OCI-LY1 (cell line): ENCODE results near the gene MAZ.
"Not testable (repeated sequence)": the region's sequence is repeated elsewhere in the genome, so short reads cannot be mapped to it uniquely, and the experiment has no call there.

Source experiments
- H2AFZ ChIP-seq: fragments of 200-600 bp; sonication (generic), shearing (Covaris generic); 2 replicates; pipeline ENCODE4 v1.6.0; 2014; ENCODE audit warnings: antibody characterized with exemption, mild to moderate bottlenecking, low read length
- H3F3A ChIP-seq: fragments of 200-600 bp; sonication (generic), shearing (Covaris generic); 2 replicates; pipeline ENCODE4 v1.6.0; 2014; ENCODE audit warnings: mild to moderate bottlenecking, antibody characterized with exemption, low read length, moderate library complexity; ENCODE audit not compliant: insufficient read depth
- H3K27ac ChIP-seq: fragments of 200-600 bp; sonication (generic); 2 replicates; pipeline ENCODE4 v1.5.1; 2014; ENCODE audit warnings: low read length, mixed run types, mild to moderate bottlenecking, low read depth; ENCODE audit not compliant: poor library complexity, severe bottlenecking
- H3K27me3 ChIP-seq: fragments of 200-600 bp; sonication (generic); 2 replicates; pipeline ENCODE4 v1.6.0; 2014; ENCODE audit warnings: antibody characterized with exemption, mild to moderate bottlenecking, low read length, moderate library complexity; ENCODE audit not compliant: insufficient read depth
- H3K36me3 ChIP-seq: fragments of 200-600 bp; sonication (generic); 2 replicates; pipeline ENCODE4 v1.6.1; 2014; ENCODE audit warnings: mild to moderate bottlenecking, antibody characterized with exemption, low read length, moderate library complexity, mixed read lengths; ENCODE audit not compliant: insufficient read depth
- H3K4me1 ChIP-seq: fragments of 200-600 bp; sonication (generic); 2 replicates; pipeline ENCODE4 v1.5.1; 2014; ENCODE audit warnings: mild to moderate bottlenecking, low read length, moderate library complexity; ENCODE audit not compliant: insufficient read depth, severe bottlenecking
- H3K4me2 ChIP-seq: fragments of 200-600 bp; sonication (generic), shearing (Covaris generic); 2 replicates; pipeline ENCODE4 v1.6.1; 2014; ENCODE audit warnings: low read length
- H3K4me3 ChIP-seq: fragments of 200-600 bp; sonication (generic); 2 replicates; pipeline ENCODE4 v1.5.1; 2014; ENCODE audit warnings: low read length, low read depth, mild to moderate bottlenecking, mixed read lengths; ENCODE audit not compliant: poor library complexity, severe bottlenecking
- H3K79me2 ChIP-seq: fragments of 200-600 bp; shearing (Covaris generic); 2 replicates; pipeline ENCODE4 v1.6.1; 2016; ENCODE audit warnings: mixed run types, low read length, mixed read lengths; ENCODE audit not compliant: insufficient read depth
- H3K9ac ChIP-seq: fragments of 200-600 bp; sonication (generic), shearing (Covaris generic); 2 replicates; pipeline ENCODE4 v1.6.1; 2014; ENCODE audit warnings: mild to moderate bottlenecking, low read length, mixed read lengths
- H3K9me2 ChIP-seq: fragments of 200-600 bp; sonication (generic), shearing (Covaris generic); 2 replicates; pipeline ENCODE4 v1.6.1; 2014; ENCODE audit warnings: low read depth, mild to moderate bottlenecking, low read length, mixed read lengths
- H3K9me3 ChIP-seq: fragments of 200-600 bp; shearing (Covaris generic); 2 replicates; pipeline ENCODE4 v1.6.1; 2014; ENCODE audit warnings: low read length, mixed read lengths
- H4K20me1 ChIP-seq: fragments of 200-600 bp; sonication (generic), shearing (Covaris generic); 2 replicates; pipeline ENCODE4 v1.6.0; 2016; ENCODE audit warnings: mild to moderate bottlenecking, low read length; ENCODE audit not compliant: insufficient read depth
- CTCF ChIP-seq: fragments of 200-600 bp; sonication (generic), shearing (Covaris generic); IDR thresholded peaks from 2 replicates; pipeline ENCODE4 v1.5.1; 2017; ENCODE audit warnings: mild to moderate bottlenecking, antibody characterized with exemption, low read length, moderate library complexity, mixed read lengths
- EZH2 ChIP-seq: fragments of 200-600 bp; sonication (generic), shearing (Covaris generic); IDR thresholded peaks from 2 replicates; pipeline ENCODE4 v1.8.0; 2017; ENCODE audit warnings: borderline replicate concordance, mixed run types, mild to moderate bottlenecking, antibody characterized with exemption, low read length, moderate library complexity, mixed read lengths

MAZ gene

GRCh38 chr16:29775742-29776408 is 30.5 kb upstream of the MAZ start:
- H3K27me3 ChIP-seq = no peaks in the 10 kb centered on the region
- H3K4me3 ChIP-seq = no peak overlapping the region
- H3K9ac ChIP-seq = no peak overlapping the region
- no peaks in the 10 kb centered on the region for H3K4me1 ChIP-seq
- no peaks in the 10 kb centered on the region for H3K9me2 ChIP-seq
- H3F3A ChIP-seq = no peaks in the 10 kb centered on the region
- H3K79me2 ChIP-seq = no peaks in the 10 kb centered on the region
- no peaks in the 10 kb centered on the region for H3K36me3 ChIP-seq
- H3K4me2 ChIP-seq = no peak overlapping the region
- H4K20me1 ChIP-seq = no peaks in the 10 kb centered on the region
- no peaks in the 10 kb centered on the region for H3K9me3 ChIP-seq
- TF ChIP-seq CTCF = no peak
- no peak for TF ChIP-seq EZH2
- H2AFZ ChIP-seq = no peak overlapping the region
- H3K27ac ChIP-seq = no peak overlapping the region

- H3K4me1 ChIP-seq = no peaks in the 10 kb centered on the region
- H3K27me3 ChIP-seq = 0 out of 2 replicates have a peak, but pooled peaks cover 11% of the 10 kb centered on the region
- no peak within 1 kb of the TSS for H3K9ac ChIP-seq
- H2AFZ ChIP-seq = no peak within 1 kb of the TSS
- H3K4me3 ChIP-seq = no peak within 1 kb of the TSS
- no peak within 1 kb of the TSS for H3K4me2 ChIP-seq
- no peaks in the 10 kb centered on the region for H3K79me2 ChIP-seq
- H4K20me1 ChIP-seq = no peaks in the 10 kb centered on the region
- H3K36me3 ChIP-seq = no peaks in the 10 kb centered on the region
- no peak within 1 kb of the TSS for H3K27ac ChIP-seq
- TF ChIP-seq CTCF (no peak), EZH2 (no peak)
- no peaks in the 10 kb centered on the region for H3K9me2 ChIP-seq
- H3K9me3 ChIP-seq = no peaks in the 10 kb centered on the region
- H3F3A ChIP-seq = no peaks in the 10 kb centered on the region
Measured at GRCh38 chr16:29777576-29778350, 28.6 kb upstream of the MAZ start, which contains the start of gene ZG16. TSS of gene ZG16 (plus strand) at chr16:29778256. CDS start at chr16:29779267, 1,011 bp downstream.

GRCh38 chr16:29779474-29779873 is 26.9 kb upstream of the MAZ start:
- no peaks in the 10 kb centered on the region for H3F3A ChIP-seq
- no peaks in the 10 kb centered on the region for H3K4me1 ChIP-seq
- no peaks in the 10 kb centered on the region for H3K9me3 ChIP-seq
- H3K4me2 ChIP-seq = no peak overlapping the region
- H3K36me3 ChIP-seq = no peaks in the 10 kb centered on the region
- H2AFZ ChIP-seq = no peak overlapping the region
- H3K79me2 ChIP-seq = no peaks in the 10 kb centered on the region
- H3K27me3 ChIP-seq = 0 out of 2 replicates have a peak, but pooled peaks cover 11% of the 10 kb centered on the region
- no peak overlapping the region for H3K27ac ChIP-seq
- TF ChIP-seq EZH2 = no peak
- no peak for TF ChIP-seq CTCF
- H3K9ac ChIP-seq = no peak overlapping the region
- H3K9me2 ChIP-seq = no peaks in the 10 kb centered on the region
- no peak overlapping the region for H3K4me3 ChIP-seq
- no peaks in the 10 kb centered on the region for H4K20me1 ChIP-seq

- not testable (repeated sequence) for H3F3A ChIP-seq, H3K79me2 ChIP-seq, H3K9ac ChIP-seq, H3K4me2 ChIP-seq, H3K36me3 ChIP-seq, H3K9me2 ChIP-seq, H3K9me3 ChIP-seq, H4K20me1 ChIP-seq, H2AFZ ChIP-seq, H3K27ac ChIP-seq, H3K4me3 ChIP-seq
- H3K4me1 ChIP-seq = peaks cover 11% of the 10 kb centered on the region
- H3K27me3 ChIP-seq = 0 out of 2 replicates have a peak, but pooled peaks cover 11% of the 10 kb centered on the region
Measured at GRCh38 chr16:29783094-29783953, 23.0 kb upstream of the MAZ start.
